GM10248 (cell line): ENCODE measurements around the gene HOXB9.

ENCODE experiments used
- CTCF ChIA-PET: fragments of 300-600 bp; sonication (Branson Sonifier 250); formaldehyde crosslinking; extraction: SDS; loops from one replicate; lab custom pipeline; 2021; ENCODE audit warnings: antibody characterized with exemption; lab: Yijun Ruan, JAX
- POLR2A ChIA-PET: fragments of 350-650 bp; sonication (Branson Sonifier 250); formaldehyde crosslinking; extraction: SDS; loops from one replicate; lab custom pipeline; 2020; ENCODE audit warnings: antibody characterized with exemption; lab: Yijun Ruan, JAX
- DNase-seq: peaks from one replicate; pipeline ENCODE4 v3.0.0; 2012; ENCODE audit errors: extremely low spot score
- CTCF ChIP-seq: IDR thresholded peaks from 2 replicates; pipeline ENCODE4 v1.5.1; 2012; ENCODE audit warnings: mild to moderate bottlenecking, low read depth; ENCODE audit errors: extremely low read depth, missing control alignments, control extremely low read depth

HOXB9 gene

GRCh38 chr17:48639982-48640857 is 14.1 kb upstream of the HOXB9 start:
- ChIA-PET POLR2A (interaction anchor here (0.7 kb wide), 1 partner anchor 701 kb away, joined by 3 read pairs; no protein-coding TSS in a partner anchor), CTCF (interaction anchor here (0.7 to 2.2 kb wide), 9 partner anchors 10 to 178 kb away, joined by 3 to 10 read pairs (median 5); partner anchors contain the start of gene HOXB9)
- no peak for DNase-seq
- no peak for TF ChIP-seq CTCF

- CTCF ChIA-PET = interaction anchor here (0.7 to 3.4 kb wide), 6 partner anchors 10 to 88 kb away, joined by 3 to 17 read pairs (median 6); partner anchors contain the start of gene HOXB9
- TF ChIP-seq CTCF = no peak
- POLR2A ChIA-PET = no interaction called here
- no peak for DNase-seq
These were observed 13.0 kb upstream of the HOXB9 start for GRCh38 chr17:48639136-48639535.

GRCh38 chr17:48637323-48638260 is 11.4 kb upstream of the HOXB9 start:
- CTCF ChIA-PET = interaction anchor here (0.8 to 3.9 kb wide), 14 partner anchors 10 to 609 kb away, joined by 3 to 28 read pairs (median 5); partner anchors contain the start of gene HOXB9

GRCh38 chr17:48636177-48637018 is 10.2 kb upstream of the HOXB9 start:
- peak; percentile 82 for DNase-seq
- POLR2A ChIA-PET = no interaction called here
- CTCF ChIA-PET = interaction anchor here (0.6 to 3.9 kb wide), 26 partner anchors 10 to 611 kb away, joined by 3 to 28 read pairs (median 4); partner anchors contain the start of gene HOXB9
- TF ChIP-seq CTCF = peak; percentile 78

More at GRCh38 chr17:48637323-48638260, 11.4 kb upstream of the HOXB9 start:
- POLR2A ChIA-PET = no interaction called here
- TF ChIP-seq CTCF = no peak
- DNase-seq = no peak

GRCh38 chr17:48634493-48635208 is 8.5 kb upstream of the HOXB9 start:
- ChIA-PET POLR2A (no interaction called here), CTCF (interaction anchor here (1.0 to 3.9 kb wide), 6 partner anchors 9 to 44 kb away, joined by 4 to 28 read pairs (median 10); partner anchors contain the start of gene HOXB9)
- TF ChIP-seq CTCF = no peak
- DNase-seq = no peak
